SW 1271 (cell line): ENCODE results near the gene UCK1.
A peak's percentile ranks its signal among the peaks of the same experiment; 100 is the strongest.
"Not testable (repeated sequence)": the region's sequence is repeated elsewhere in the genome, so short reads cannot be mapped to it uniquely, and the experiment has no call there.

Experiments used
- DNase-seq, 2 experiments: peaks; one replicate each; lab custom pipeline; 2025; lab: John Stamatoyannopoulos, UW

Gene UCK1

DNA sequence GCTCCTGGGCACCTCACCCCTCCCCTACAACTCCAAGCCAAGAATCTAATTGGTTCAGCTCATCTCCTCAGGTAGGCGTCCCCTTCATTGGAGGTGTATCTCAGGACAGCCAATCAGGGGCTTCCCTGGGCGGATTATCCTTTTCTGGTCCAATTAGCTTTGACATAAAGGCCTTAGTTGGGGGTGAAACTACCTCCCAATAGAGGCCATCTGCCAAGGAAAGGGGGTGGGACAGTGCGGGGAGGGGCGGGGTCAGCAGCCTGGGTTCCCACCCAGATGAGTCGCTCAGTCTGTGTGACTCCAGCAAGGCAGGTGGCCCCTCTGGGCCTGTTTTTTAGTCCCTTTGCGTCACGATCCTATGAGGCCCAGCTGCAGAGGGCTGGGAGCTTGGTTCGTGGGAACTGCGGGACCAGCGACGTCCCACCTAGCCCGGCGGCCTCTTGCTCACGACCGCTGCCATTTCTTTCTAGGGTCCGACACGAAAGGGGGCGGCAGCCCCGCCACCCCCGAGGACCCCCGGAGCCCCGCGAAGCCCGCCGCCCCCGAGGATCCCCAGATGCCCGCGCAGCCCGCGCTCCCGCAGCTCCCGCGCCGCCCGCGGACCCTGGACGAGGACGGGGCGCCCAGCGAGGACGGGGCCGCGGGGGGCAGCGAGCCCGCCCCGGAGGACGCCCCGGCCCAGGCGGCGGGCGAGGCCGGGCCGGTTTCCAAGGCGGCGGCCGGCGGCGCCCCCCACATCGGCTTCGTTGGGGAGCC lies 23.2 kb upstream of the UCK1 start:
- DNase-seq: no peak

DNA sequence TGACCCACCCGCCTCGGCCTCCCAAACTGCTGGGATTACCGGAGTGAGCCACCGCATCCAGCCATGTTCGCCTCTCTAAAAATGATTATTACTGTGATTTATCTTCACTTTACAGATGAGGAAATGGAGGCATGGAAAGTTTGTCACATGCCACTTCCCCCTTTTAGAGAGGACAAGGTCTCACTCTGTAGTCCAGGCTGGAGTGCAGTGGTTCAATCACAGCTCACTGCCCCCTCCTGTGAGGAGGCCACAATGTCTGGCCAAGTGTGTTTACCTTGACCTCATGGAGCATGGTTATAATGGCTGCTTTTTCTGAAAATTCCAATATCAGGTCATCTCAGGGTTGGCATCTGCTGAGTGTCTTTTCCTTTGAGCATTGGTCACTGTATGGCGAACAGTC lies 21.0 kb upstream of the UCK1 start:
- no peak for DNase-seq

DNA sequence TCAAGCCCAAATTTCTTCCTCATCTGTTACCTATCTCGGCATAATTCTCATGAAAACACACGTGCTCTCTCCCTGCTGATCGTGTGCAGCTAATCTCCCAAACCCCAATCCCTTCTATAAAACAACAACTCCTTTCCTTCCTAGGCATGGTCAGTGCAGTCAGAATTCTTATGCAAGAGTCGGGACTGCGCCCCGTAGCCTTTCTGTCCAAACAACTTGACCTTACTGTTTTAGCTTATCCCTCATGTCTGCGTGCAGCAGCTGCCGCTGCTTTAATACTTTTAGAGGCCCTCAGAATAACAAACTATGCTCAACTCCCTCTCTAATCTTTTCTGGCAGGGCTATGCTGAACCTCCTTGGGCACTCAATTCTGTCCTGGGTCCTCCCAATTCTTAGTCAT lies 19.4 kb upstream of the UCK1 start:
- DNase-seq: not testable (repeated sequence)

DNA sequence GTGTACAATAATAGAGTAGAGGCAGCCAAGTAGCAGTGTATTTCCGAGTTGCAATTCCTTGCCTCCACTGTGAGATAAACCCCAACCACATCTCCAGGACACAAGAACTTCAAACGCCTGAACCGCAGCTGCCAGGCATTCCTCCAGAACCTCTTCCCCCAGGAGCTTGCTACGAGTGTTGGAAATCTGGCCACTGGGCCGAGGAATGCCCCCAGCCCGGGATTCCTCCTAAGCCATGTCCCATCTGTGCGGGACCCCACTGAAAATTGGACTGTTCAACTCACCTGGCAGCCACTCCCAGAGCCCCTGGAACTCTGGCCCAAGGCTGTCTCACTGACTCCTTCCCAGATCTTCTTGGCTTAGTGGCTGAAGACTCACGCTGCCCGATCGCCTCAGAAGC lies 18.1 kb upstream of the UCK1 start:
- not testable (repeated sequence) for DNase-seq

DNA sequence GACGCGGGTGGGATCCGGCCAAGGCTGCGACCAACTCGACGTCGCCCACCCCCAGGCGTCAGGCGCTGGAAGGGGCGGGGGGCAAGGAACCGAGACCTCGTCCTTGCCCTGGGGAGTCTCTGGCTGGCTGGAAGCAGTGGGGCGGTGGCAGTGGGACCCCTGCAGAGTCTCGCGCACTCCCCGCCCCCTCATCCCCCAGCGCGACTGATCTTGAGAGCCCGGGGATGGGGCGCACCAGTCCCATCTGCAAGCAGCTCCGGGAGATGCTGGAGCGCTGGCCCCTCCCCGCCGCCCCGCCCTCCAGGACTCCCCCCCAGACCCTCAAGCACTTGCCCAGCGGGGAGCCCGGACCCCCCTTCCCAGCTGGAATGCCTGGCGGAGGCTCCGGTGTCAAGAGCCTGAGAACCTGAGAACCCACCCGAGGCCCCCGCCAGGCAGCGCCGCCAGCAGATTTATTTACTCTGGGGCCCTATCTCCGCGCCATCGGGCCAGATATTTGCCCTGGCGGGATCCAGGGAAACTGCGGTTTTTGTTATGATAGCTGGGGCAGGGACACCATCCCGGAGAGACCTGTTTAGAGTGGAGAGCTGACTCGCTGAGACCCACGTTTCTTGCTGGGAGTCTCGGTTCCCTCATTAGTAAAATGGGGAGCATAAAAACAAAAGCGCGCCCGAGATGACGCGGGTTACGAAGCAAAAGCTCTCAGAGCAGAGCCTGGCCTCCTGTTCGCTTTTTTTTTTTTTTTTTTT lies 15.4 kb upstream of the UCK1 start:
- DNase-seq: no peak

DNA sequence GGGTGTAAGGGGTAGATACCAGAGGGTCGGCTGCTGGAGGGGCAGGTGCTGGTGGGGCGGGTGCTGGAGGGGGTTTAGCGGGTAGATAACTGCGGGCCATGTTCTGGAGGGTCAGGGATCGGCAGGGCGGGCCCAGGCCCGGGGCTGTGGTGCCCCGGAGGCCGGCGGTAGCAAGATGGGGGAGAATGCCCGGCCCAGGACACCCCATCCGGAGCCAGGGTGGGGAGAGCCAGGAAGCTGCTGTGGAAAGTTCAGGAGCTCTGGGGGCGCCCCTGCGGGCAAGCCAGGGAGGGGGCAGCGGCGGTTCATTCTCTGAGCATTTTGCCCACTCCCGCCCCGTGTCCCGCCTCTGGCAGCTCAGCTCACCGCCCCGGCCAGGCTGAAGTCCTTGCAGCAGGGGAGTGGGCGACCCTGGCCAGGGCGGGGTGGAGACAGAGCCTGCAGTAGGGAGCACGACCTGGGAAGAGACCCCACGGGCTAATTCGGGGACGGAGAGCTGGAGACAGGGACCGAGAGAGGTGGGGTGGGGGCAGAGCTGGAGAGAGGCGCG lies 14.8 kb upstream of the UCK1 start:
- no peak for DNase-seq

DNA sequence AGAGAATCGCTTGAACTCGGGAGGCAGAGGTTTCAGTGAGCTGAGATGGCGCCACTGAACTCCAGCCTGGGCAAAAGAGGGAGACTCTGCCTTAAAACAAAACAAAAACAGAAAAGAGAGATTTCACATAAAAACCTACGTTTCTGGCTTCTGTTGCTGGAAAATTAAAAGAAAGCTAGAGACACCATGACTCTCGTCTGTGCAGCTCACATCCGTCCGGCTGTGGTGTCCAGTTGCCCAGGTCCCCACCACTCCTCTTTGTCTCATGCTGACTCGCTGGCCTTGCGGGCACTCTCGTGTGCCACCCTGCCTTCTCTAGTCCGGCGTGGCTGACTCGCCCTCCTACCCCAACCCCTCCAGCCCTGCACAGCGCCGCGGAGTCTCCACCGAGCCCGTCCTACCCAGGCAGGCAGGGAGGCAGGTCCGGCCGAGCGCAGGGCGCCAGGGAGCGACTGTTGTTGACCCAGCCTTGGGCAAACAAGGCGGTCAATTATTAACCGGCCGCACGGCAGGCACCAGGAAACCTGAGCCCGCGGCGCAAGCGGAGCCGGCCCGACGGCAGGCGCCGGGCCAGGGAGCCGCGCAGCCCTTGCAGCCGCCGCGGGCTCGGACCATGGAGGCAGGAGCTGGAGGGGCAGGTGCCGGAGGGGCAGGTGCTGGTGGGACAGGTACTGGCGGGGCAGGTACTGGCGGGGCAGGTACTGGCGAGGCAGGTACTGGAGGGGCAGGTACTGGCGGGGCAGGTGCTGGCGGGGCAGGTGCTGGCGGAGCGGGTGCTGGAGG lies 14.1 kb upstream of the UCK1 start, which contains the start of gene PRRT1B:
Gene PRRT1B (plus strand): TSS at position 521 of the 783 bp plus-strand sequence. CDS start 93 bp downstream, at position 614.
- no peak for DNase-seq

DNA sequence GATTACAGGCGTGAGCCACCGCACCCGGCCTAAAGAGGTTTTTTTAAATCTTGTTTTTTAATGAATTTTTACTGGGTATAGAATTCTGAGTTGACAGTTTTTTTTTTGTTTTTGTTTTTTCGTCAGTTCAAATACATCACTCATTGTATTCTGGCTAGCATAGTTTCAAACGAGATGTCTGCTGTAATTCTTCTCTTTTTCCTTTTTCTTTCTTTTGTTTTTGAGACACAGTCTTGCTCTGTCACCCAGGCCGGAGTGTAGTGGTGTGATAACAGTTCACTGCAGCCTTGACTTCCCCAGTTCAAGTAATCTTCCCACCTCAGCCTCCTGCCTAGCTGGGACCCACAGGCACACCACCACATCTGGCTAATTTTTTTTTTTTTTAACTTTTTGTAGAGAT lies 12.1 kb upstream of the UCK1 start:
- no peak for DNase-seq

DNA sequence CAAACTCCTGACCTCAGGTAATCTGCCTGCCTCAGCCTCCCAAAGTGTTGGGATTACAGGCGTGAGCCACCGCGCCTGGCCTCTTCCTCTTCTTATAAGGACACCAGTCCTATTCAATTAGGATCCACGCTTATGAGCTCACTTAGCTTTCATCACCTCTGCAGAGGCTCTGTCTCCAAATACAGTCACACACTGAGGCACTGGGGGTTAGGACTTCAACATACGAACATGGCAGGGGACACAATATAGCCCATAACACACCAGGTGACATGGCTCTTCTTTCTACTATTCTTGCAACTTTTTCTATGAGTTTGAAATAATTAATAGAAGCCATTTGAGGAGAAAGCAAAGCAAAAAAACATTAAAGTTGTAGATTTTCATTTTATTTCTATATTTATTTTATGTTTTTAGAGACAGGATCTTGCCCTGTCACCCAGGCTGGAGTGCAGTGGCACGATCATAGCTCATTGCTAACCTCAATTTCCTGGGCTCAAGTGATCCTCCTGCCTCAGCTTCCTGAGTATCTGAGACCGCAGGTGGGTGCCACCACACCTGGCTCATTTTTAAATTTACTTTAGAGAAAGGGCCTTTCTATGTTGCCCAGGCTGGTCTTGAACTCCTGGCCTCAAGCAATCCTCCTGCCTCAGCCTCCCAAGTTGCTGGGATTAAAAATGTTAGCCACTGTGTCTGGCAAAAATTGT lies 8.3 kb upstream of the UCK1 start:
- DNase-seq: no peak

DNA sequence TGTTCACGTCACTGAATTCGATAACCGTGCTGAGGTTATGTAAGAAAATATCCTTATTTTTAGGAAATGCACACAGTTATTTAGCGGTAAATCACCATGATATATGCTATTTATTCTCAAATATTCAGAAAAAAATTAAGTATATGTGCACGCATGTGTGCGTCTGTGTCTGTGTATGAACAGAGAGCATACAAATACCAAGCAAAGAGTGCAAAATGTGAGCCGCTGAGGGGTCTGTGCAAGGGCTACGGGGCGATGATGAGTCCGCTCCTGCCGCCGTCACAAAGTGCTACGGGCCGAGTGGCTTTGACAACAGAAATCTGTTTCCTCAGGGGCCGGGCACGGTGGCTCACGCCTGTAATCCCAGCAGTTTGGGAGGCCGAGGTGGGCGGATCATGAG lies 6.9 kb upstream of the UCK1 start:
- no peak for DNase-seq

DNA sequence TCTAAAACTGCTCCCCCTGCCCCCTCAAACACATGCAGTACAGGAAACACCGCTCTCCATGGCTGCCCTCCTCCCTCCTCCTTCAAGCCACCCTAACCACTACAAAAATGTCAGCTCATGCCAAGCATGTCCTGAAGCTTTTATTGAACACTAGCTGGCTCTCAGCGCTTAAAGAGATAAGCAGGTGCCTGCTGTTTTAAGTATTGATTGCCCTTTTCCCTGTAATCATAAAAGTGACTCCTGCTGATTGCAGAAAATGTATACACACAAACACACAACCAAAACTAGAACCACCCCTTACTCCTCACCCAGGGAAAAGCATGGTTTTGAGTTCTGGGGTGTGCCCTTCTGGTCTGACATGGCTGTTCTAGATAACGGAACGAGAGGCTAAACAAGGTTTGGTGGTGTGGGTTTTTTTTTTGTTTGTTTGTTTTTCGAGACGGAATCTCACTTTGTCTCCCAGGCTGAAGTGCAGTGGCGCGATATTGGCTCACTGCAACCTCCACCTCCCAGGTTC lies 3.7 kb upstream of the UCK1 start:
- DNase-seq: no peak

DNA sequence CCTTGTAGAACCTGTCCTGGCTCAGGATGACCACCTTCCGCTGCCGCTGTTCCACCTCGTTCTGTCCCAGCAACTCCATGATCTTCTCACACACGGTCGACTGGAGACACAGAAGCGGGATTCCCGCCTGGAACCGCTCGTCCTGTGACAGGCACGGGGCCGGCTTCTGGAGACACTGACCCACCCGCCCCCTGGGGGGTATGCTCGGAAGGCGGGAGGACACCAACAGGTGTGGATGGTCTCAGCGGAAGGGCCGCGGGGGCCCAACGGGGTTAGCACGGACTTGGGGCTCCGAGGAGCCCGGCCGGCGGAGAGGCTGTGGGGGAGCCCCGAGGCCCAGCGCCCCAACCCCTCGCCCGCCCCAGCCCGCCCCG lies 530 bp downstream of the UCK1 start:
- peak; percentile 18 to 25 for DNase-seq

DNA sequence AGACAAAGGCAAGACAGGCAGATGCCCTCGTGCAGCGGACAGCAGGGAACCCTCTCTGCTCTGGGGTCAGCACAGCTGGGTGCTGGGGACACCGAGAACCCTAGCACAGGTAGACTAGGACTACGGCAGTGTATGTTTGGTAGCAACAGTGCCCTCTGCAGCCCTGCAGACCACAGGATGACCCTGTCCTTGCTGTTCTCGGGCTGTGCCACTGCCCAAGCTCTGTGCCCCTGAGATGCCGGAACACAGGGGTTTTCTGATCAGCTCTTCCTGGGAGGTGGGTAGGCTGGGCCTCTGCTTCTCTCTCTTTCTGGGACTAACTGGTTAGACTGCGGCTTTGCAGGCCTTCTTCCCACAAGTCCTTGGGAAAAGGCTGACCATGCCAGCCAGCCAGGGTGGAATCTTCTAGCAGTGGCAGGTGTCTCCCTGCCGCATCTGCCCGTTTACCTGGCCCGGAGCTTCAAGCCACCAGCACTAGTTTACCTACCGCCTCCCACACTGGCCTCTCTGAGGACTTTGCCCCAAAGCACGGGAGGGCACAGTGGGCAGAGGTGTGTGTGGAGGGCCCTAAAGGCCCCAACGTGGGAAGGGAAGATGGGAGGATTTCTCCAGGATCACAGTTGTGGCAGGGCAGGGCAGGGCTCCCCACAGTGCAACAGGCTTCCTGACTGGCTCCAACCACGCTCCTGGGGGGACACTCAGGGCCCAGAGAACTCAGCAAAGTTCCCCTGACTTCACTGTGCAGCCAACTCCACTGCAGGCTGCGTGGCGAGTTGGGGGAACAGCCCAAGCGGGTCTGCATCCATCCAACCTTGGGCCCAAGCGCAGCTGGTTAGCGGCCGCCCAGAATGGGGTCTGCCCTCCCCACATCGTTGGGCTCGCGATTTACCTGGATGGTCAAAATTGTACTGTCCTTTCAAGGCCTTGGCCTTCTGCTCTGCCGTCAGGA lies 1.2 kb downstream of the UCK1 start:
- DNase-seq: no peak

DNA sequence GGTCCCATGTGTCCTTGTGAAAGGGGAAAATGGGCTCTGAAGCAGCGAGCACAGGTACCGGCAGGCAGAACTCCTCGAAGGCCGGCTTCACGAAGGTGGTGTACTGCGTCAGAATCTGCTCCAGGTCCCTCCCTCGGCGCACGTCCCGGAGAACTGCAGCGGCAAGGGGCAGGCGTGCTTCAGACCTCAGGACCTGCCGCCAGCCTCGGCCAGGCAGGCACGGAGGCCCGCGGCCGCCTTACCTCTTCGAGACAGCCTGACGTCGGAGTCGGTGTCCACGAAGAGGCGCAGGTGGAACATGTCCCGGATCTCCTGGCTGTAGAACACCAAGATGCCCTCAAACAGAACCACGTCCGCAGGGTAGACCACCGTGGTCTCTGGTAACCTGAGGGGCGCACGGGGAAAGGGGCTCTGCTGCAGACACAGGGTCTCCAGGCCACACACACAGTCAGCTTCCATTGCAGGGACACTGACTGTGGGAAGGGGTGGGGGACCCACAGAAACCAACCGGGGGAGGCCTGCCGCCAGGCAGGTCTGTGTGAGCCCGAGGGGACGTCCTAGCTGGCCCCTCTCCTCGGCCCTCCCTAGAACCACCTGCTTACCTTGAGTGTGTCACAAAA lies 2.1 kb downstream of the UCK1 start:
- no peak for DNase-seq

DNA sequence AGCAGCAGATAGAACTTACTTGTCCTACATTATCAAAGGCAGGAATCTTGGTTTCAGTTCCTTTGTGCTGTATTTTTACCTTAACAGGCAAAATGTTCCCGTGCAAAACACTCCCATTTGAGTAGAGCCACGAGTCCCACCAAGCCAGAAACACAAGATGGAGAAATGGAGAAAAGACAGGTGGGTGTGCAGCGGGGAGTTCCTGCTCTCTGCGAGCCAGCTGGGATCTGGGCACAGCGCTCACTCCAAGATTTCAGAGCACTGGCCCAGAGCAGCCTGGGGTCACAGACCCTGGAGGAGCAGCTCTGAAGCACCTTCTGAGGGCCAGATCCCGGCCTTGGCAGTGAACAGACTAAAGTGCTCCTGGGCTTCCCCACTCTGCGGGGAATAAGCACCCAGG lies 2.9 kb downstream of the UCK1 start:
- DNase-seq: no peak

DNA sequence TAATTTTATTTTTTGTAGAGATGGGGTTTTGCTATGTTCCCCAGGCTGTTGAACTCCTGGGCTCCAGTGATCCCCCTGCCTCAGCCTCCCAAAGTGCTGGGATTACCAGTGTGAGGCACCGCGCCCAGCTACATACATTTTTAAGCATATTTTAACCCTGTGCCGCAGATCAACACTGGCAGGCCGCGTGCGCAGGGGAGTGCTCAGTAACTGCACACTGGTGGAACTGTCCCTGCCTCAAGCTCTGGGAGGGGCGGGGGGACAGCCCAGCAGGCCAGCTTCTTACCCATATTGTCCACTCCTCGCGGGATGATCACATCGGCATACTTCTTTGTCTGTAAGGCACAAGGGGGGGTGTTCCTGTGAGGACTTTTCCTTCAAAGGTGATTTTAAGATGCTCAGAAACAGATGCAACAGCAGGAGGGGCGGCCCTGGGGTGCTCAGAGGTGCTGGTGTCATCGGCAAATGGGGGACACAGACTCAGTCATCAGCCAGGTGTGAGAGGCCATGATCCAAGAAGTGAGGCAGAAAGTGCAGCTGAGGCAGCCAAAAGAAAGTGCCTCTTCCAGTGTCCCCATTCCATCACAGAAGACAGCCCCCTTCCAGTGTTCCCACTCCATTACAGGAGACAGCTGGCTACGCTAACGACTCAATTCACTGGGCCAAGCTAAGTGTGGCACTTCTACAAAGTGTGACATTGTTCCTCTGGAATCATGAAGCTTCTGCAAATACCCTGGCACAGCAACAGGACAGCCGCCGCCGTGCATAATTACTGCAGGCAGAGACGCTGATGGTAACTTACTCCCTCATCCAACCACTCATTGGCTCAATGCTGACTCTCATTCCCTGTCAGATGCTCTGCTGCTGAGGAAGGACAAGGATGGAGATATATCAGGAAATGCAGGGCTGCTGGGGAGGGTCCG lies 5.2 kb downstream of the UCK1 start:
- no peak for DNase-seq

DNA sequence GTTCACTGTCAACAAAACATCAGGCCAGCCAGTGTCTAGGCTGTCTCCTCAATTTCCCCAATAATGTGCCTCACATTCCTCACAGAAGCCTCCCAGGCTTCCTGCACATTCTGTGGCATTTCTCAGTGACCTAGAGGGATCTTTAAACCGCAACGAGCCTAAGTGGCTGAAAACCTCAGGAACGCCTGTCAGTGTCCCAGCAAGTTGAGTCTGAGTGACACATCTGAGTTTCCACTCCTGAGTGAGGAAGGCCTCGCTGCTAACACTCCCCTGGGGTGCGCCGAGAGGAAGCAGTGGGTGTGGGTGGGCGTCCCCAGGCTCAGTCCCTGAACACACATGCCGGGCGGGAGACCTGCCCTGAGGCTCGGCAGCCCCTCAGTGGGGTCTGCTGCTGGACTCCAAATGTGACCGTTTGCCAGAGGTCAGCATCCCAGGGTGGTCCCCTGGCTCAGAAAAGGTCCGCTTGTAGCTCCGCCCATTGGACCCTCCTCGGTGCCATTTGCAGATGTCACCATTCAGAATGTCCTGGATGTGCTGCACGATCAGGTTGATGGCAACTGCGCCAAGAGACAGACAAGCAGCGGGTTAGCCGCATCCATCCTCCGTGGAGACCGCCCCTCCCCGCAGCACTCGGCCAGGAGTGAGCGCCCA lies 6.3 kb downstream of the UCK1 start:
- no peak for DNase-seq
